SK-N-SH (cell line): ENCODE data around the gene PCSK5. TPM values are rescaled to one million over a fixed set of nuclear protein-coding genes. Genes with fewer than 3 reads are reported as not detected.

Source experiments
- CTCF ChIA-PET: fragments of 300-600, 350-600 bp; formaldehyde crosslinking; extraction: SDS; loops from one replicate; lab custom pipeline; 2021; lab: Yijun Ruan, JAX
- POLR2A ChIA-PET: fragments of 350-600 bp; sonication (Branson Sonifier 250); formaldehyde crosslinking; extraction: SDS; loops from one replicate; lab custom pipeline; 2020; ENCODE audit warnings: antibody characterized with exemption, inconsistent platforms; lab: Yijun Ruan, JAX
- DNase-seq: peaks from one replicate; pipeline ENCODE4 v3.0.0; 2012
- H2AFZ ChIP-seq: fragments of 200-600 bp; sonication (generic); 2 replicates; pipeline ENCODE4 v1.8.1; 2016; ENCODE audit warnings: antibody characterized with exemption, mild to moderate bottlenecking, low read depth
- H3F3A ChIP-seq: fragments of 200-600 bp; sonication (generic); replicated peaks from 2 replicates; pipeline ENCODE3; 2016; ENCODE audit warnings: antibody characterized with exemption, mild to moderate bottlenecking; ENCODE audit not compliant: insufficient read depth
- H3K27ac ChIP-seq, 2 experiments: fragments of 200-500 bp in 1 of 2; fragments of 200-600 bp in 1 of 2; sonication (Bioruptor generic) in 1 of 2; sonication (generic), shearing (Covaris generic) in 1 of 2; 2 replicates each; pipeline versions ENCODE4 v1.5.1 to v1.6.1; 2014 to 2016; ENCODE audit warnings: low read depth in 2 of 2, inconsistent platforms in 1 of 2, low read length in 1 of 2, mild to moderate bottlenecking in 1 of 2, mixed read lengths in 1 of 2
- H3K27me3 ChIP-seq: fragments of 200-600 bp; sonication (generic), shearing (Covaris generic); 2 replicates; pipeline ENCODE4 v1.6.1; 2016; ENCODE audit warnings: mixed run types; ENCODE audit not compliant: insufficient read depth
- H3K36me3 ChIP-seq, 2 experiments: fragments of 200-500 bp in 1 of 2; fragments of 200-600 bp in 1 of 2; sonication (Bioruptor generic) in 1 of 2; sonication (generic) in 1 of 2; replicated peaks in 1 of 2; 2 replicates each; pipeline versions ENCODE3 to v1.5.1; 2014 to 2016; ENCODE audit warnings: low read length in 1 of 2, mild to moderate bottlenecking in 1 of 2; ENCODE audit not compliant: insufficient read depth in 2 of 2, control insufficient read depth in 1 of 2
- H3K4me1 ChIP-seq, 2 experiments: fragments of 200-500 bp in 1 of 2; fragments of 200-600 bp in 1 of 2; sonication (Bioruptor generic) in 1 of 2; sonication (generic), shearing (Covaris generic) in 1 of 2; 2 replicates each; pipeline versions ENCODE4 v1.5.1 to v1.6.1; 2014 to 2016; ENCODE audit warnings: low read depth in 1 of 2, low read length in 1 of 2, mixed run types in 1 of 2; ENCODE audit not compliant: insufficient read depth in 2 of 2, control insufficient read depth in 1 of 2
- H3K4me2 ChIP-seq: fragments of 200-600 bp; sonication (generic), shearing (Covaris generic); 2 replicates; pipeline ENCODE4 v1.6.1; 2017; ENCODE audit warnings: mixed run types
- H3K4me3 ChIP-seq, 2 experiments: fragments of 200-500 bp in 1 of 2; fragments of 200-600 bp in 1 of 2; sonication (Bioruptor generic) in 1 of 2; sonication (generic), shearing (Covaris generic) in 1 of 2; 2 replicates each; pipeline versions ENCODE4 v1.5.1 to v1.8.1; 2014 to 2016; ENCODE audit warnings: low read depth in 2 of 2, inconsistent platforms in 1 of 2, low read length in 1 of 2, mild to moderate bottlenecking in 1 of 2, mixed read lengths in 1 of 2, moderate library complexity in 1 of 2
- H3K79me2 ChIP-seq: fragments of 200-600 bp; sonication (generic); 2 replicates; pipeline ENCODE4 v1.8.1; 2017; ENCODE audit warnings: mild to moderate bottlenecking; ENCODE audit not compliant: insufficient read depth
- H3K9ac ChIP-seq: fragments of 200-600 bp; sonication (generic); 2 replicates; pipeline ENCODE4 v1.6.1; 2017; ENCODE audit warnings: mixed run types
- H3K9me2 ChIP-seq: fragments of 200-600 bp; sonication (generic); 2 replicates; pipeline ENCODE4 v1.6.1; 2017; ENCODE audit warnings: mixed run types
- H3K9me3 ChIP-seq: fragments of 200-600 bp; sonication (generic); 2 replicates; pipeline ENCODE4 v1.6.1; 2017; ENCODE audit warnings: mixed run types, mild to moderate bottlenecking, moderate library complexity
- H4K20me1 ChIP-seq: fragments of 200-600 bp; sonication (generic); 2 replicates; pipeline ENCODE4 v1.6.1; 2017; ENCODE audit warnings: mild to moderate bottlenecking, mixed run types; ENCODE audit not compliant: insufficient read depth
- ELF1 ChIP-seq: IDR thresholded peaks from 2 replicates; pipeline ENCODE4 v1.4.0; 2012
- EZH2phosphoT487 ChIP-seq: fragments of 200-600 bp; sonication (generic); IDR thresholded peaks from 2 replicates; pipeline ENCODE4 v1.6.1; 2017; ENCODE audit warnings: low read depth, mixed run types, mild to moderate bottlenecking, antibody characterized with exemption, moderate library complexity, borderline replicate concordance
- GABPA ChIP-seq: IDR thresholded peaks from 2 replicates; pipeline ENCODE4 v1.4.0; 2012; ENCODE audit warnings: low read depth, mild to moderate bottlenecking
- GATA2 ChIP-seq: sonication (generic); formaldehyde crosslinking; IDR thresholded peaks from 2 replicates; pipeline ENCODE4 v1.5.0; 2020; ENCODE audit warnings: mild to moderate bottlenecking, missing genetic modification reagents
- JUND ChIP-seq: IDR thresholded peaks from 2 replicates; pipeline ENCODE4 v1.4.0; 2012
- MEF2A ChIP-seq: IDR thresholded peaks from 2 replicates; pipeline ENCODE4 v1.4.0; 2012; ENCODE audit warnings: low read depth, borderline replicate concordance
- NFIC ChIP-seq: IDR thresholded peaks from 2 replicates; pipeline ENCODE4 v1.4.0; 2012; ENCODE audit warnings: borderline replicate concordance
- POLR2AphosphoS5 ChIP-seq: IDR thresholded peaks from 2 replicates; pipeline ENCODE4 v1.6.1; 2012; ENCODE audit warnings: low read depth, low read length
- RCOR1 ChIP-seq: fragments of 150-350 bp; IDR thresholded peaks from 2 replicates; pipeline ENCODE4 v1.6.1; 2017; ENCODE audit warnings: antibody characterized with exemption, low read length
- RFX5 ChIP-seq: IDR thresholded peaks from 2 replicates; pipeline ENCODE4 v1.6.1; 2012; ENCODE audit warnings: mild to moderate bottlenecking, improper control_type of control experiment, low read length
- SMC3 ChIP-seq: IDR thresholded peaks from 2 replicates; pipeline ENCODE4 v1.6.1; 2012; ENCODE audit warnings: low read depth, low read length, improper control_type of control experiment
- TCF12 ChIP-seq: IDR thresholded peaks from 2 replicates; pipeline ENCODE4 v1.4.0; 2012
- YY1 ChIP-seq: IDR thresholded peaks from 2 replicates; pipeline ENCODE4 v1.4.0; 2012; ENCODE audit warnings: low read depth, mild to moderate bottlenecking
- WGBS: methylation state at CpG from one replicate; pipeline ENCODE4 v1.1.6; 2017; ENCODE audit warnings: low lambda C conversion rate; 5-methylcytosine and 5-hydroxymethylcytosine counted together
- polyA plus RNA-seq, 3 experiments: library from polyadenylated mRNA; depleted of rRNA; stranded (reverse); fragments of >200 nt; gene quantifications; 2 replicates each; pipeline ENCODE4 v1.2.3, GENCODE V29; 2012
- TF ChIP-seq, protein P1 (sequence below): fragments of 200-600 bp; sonication (generic); IDR thresholded peaks from 2 replicates; pipeline ENCODE4 v1.6.1; 2017; ENCODE audit warnings: antibody characterized with exemption, mild to moderate bottlenecking, moderate library complexity
- TF ChIP-seq, protein P2 (sequence below): IDR thresholded peaks from 2 replicates; pipeline ENCODE4 v1.6.1; 2012; ENCODE audit warnings: mild to moderate bottlenecking, low read depth, low read length, moderate library complexity
- TF ChIP-seq, protein P3 (sequence below): fragments of 150-350 bp; IDR thresholded peaks from 2 replicates; pipeline ENCODE4 v1.6.1; 2016; ENCODE audit warnings: mild to moderate bottlenecking, low read depth, low read length
- TF ChIP-seq, protein P4 (sequence below): IDR thresholded peaks from 2 replicates; pipeline ENCODE4 v1.4.0; 2012; ENCODE audit warnings: low read depth, borderline replicate concordance

The PCSK5 gene
- polyA plus RNA-seq, 1 of the 3 experiments (the other 2 are of a cell fraction), result 0.08 TPM

DNA sequence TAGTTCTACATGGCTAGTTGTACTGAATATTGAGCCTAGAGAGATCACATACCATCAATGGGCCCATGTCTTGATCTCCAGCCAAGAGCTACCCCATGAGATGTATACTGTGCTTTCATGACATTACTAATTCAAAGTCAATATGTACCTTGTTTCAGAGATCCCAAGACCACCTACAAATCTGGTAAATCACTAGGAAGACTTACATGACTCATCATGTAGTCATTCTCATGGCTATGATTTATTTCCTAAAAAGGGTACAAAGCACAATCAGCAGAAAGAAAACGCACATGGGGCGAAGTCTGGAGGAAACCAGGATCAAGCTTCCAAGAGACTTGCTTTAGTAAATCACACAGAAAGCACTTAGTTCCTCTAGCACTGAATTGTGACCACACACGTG, 103.0 kb downstream of the PCSK5 start:
- TF ChIP-seq GATA2 (no peak), MEF2A (no peak), GABPA (no peak), RCOR1 (no peak), NFIC (no peak), TCF12 (no peak), POLR2AphosphoS5 (no peak), ELF1 (no peak), RFX5 (no peak), YY1 (no peak), EZH2phosphoT487 (no peak), SMC3 (no peak)
- TF ChIP-seq, protein P1, sequence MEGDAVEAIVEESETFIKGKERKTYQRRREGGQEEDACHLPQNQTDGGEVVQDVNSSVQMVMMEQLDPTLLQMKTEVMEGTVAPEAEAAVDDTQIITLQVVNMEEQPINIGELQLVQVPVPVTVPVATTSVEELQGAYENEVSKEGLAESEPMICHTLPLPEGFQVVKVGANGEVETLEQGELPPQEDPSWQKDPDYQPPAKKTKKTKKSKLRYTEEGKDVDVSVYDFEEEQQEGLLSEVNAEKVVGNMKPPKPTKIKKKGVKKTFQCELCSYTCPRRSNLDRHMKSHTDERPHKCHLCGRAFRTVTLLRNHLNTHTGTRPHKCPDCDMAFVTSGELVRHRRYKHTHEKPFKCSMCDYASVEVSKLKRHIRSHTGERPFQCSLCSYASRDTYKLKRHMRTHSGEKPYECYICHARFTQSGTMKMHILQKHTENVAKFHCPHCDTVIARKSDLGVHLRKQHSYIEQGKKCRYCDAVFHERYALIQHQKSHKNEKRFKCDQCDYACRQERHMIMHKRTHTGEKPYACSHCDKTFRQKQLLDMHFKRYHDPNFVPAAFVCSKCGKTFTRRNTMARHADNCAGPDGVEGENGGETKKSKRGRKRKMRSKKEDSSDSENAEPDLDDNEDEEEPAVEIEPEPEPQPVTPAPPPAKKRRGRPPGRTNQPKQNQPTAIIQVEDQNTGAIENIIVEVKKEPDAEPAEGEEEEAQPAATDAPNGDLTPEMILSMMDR, result no peak
- H3K9me2 ChIP-seq, result no peaks in the 10 kb centered on the region
- no peaks in the 10 kb centered on the region for H4K20me1 ChIP-seq
- no peaks in the 10 kb centered on the region for H3K9me3 ChIP-seq
- WGBS, result 0% methylated on average over 3 of the region's 3 CpGs
- CTCF ChIA-PET, result interaction anchor here (1.6 kb wide), 1 partner anchor 12 kb away, joined by 3 read pairs; no protein-coding TSS in a partner anchor
- H3K27ac ChIP-seq, result no peak overlapping the region
- no peak overlapping the region for H2AFZ ChIP-seq
- POLR2A ChIA-PET, result no interaction called here
- no peaks in the 10 kb centered on the region for H3F3A ChIP-seq
- H3K27me3 ChIP-seq, result no peaks in the 10 kb centered on the region
- no peaks in the 10 kb centered on the region for H3K79me2 ChIP-seq
- no peak overlapping the region for H3K9ac ChIP-seq
- no peaks in the 10 kb centered on the region for H3K36me3 ChIP-seq
- no peak overlapping the region for H3K4me2 ChIP-seq
- no peaks in the 10 kb centered on the region for H3K4me1 ChIP-seq
- no peak for DNase-seq
- no peak overlapping the region for H3K4me3 ChIP-seq

DNA sequence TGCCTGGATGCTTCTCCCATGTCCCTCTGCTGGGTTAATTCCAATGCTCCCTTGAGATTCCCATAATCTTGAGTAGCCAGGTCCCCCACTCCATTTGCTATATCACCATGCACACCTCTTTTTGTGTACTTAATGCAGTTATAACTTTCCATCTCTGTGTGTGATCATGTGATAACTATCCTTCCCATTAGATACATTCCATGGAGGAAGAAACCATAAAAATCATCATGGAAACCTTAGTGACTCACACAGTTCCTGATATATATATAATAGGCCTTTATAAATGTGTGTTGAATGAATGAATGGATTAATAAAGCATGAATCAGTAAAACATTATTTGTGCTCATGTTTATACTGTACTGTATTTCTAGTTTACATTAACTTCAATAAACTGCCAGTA, 104.6 kb downstream of the PCSK5 start:
- Histone ChIP-seq H3K9ac (no peak overlapping the region), H3K9me3 (no peaks in the 10 kb centered on the region), H3K4me3 (no peak overlapping the region), H2AFZ (no peak overlapping the region), H3K4me2 (no peak overlapping the region), H3F3A (no peaks in the 10 kb centered on the region), H3K9me2 (no peaks in the 10 kb centered on the region), H3K79me2 (no peaks in the 10 kb centered on the region), H4K20me1 (no peaks in the 10 kb centered on the region), H3K36me3 (no peaks in the 10 kb centered on the region), H3K4me1 (no peaks in the 10 kb centered on the region), H3K27me3 (no peaks in the 10 kb centered on the region; the same call in 1 of the 2 replicates), H3K27ac (no peak overlapping the region)
- TF ChIP-seq, protein P2, sequence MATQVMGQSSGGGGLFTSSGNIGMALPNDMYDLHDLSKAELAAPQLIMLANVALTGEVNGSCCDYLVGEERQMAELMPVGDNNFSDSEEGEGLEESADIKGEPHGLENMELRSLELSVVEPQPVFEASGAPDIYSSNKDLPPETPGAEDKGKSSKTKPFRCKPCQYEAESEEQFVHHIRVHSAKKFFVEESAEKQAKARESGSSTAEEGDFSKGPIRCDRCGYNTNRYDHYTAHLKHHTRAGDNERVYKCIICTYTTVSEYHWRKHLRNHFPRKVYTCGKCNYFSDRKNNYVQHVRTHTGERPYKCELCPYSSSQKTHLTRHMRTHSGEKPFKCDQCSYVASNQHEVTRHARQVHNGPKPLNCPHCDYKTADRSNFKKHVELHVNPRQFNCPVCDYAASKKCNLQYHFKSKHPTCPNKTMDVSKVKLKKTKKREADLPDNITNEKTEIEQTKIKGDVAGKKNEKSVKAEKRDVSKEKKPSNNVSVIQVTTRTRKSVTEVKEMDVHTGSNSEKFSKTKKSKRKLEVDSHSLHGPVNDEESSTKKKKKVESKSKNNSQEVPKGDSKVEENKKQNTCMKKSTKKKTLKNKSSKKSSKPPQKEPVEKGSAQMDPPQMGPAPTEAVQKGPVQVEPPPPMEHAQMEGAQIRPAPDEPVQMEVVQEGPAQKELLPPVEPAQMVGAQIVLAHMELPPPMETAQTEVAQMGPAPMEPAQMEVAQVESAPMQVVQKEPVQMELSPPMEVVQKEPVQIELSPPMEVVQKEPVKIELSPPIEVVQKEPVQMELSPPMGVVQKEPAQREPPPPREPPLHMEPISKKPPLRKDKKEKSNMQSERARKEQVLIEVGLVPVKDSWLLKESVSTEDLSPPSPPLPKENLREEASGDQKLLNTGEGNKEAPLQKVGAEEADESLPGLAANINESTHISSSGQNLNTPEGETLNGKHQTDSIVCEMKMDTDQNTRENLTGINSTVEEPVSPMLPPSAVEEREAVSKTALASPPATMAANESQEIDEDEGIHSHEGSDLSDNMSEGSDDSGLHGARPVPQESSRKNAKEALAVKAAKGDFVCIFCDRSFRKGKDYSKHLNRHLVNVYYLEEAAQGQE, result no peak
- no peak for TF ChIP-seq MEF2A
- TF ChIP-seq JUND, result no peak
- TF ChIP-seq, protein P3, sequence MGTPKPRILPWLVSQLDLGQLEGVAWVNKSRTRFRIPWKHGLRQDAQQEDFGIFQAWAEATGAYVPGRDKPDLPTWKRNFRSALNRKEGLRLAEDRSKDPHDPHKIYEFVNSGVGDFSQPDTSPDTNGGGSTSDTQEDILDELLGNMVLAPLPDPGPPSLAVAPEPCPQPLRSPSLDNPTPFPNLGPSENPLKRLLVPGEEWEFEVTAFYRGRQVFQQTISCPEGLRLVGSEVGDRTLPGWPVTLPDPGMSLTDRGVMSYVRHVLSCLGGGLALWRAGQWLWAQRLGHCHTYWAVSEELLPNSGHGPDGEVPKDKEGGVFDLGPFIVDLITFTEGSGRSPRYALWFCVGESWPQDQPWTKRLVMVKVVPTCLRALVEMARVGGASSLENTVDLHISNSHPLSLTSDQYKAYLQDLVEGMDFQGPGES, result no peak
- no peak for TF ChIP-seq SMC3
- TF ChIP-seq, protein P4, sequence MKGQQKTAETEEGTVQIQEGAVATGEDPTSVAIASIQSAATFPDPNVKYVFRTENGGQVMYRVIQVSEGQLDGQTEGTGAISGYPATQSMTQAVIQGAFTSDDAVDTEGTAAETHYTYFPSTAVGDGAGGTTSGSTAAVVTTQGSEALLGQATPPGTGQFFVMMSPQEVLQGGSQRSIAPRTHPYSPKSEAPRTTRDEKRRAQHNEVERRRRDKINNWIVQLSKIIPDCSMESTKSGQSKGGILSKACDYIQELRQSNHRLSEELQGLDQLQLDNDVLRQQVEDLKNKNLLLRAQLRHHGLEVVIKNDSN, result no peak
- ChIA-PET CTCF (no interaction called here), POLR2A (no interaction called here)
- no peak for DNase-seq
